Activated CD8-positive, alpha-beta memory T cell treated with anti-CD3 and anti-CD28 coated beads, Interleukin-2, amount 50 U/mL, for 24 hours (primary cell): ENCODE results near the gene TRMT11.
A peak's percentile ranks its signal among the peaks of the same experiment; 100 is the strongest.
"Not testable (repeated sequence)": the region's sequence is repeated elsewhere in the genome, so short reads cannot be mapped to it uniquely, and the experiment has no call there.

Experiments used
- DNase-seq: peaks from one replicate; pipeline ENCODE4 v3.0.0-alpha.2; 2020; ENCODE audit errors: extremely low read depth

The TRMT11 gene

DNA sequence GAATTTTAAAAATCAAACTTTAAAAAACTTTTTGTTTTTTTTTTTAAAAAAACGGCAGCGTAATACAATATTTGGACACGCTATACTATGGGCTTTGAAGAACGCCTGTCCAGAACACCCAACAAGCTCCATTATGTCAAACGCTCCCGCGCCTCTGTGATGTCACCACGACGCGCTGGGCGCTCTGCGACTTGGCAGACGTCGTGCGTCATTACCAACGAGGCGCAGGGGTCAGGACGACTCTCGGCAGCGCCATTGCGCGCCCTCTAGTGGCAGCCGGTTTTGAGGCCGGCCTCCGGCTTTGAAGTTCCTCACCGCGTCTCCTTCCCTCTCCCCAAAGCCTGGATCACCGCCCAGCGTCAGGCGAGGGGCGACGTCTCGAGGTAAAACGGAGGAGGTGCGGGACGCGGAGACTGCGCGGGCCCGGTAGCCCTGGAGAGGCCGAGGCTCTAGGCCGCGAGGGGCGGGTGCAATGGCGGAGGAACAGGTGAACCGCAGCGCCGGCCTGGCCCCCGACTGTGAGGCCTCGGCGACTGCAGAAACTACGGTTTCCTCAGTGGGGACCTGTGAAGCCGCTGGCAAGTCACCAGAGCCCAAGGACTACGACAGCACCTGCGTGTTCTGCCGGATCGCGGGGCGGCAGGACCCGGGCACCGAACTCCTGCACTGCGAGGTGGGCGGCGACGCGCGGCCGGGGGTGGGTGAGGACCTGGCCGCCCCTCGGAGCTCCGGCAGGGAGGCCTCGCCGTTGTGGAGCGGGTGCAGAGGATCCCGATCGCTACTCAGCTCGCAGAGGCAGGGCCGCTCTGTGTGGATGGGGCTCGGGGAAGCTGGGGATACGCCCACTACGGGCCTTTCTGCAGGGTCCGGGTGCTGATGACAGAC is 29.6 kb upstream of the TRMT11 start, which contains the start of gene HINT3:
Gene HINT3 (plus strand): TSS at position 265 of the 885 bp plus-strand sequence. CDS start 208 bp downstream, at position 473.
- peak; percentile 91 for DNase-seq

DNA sequence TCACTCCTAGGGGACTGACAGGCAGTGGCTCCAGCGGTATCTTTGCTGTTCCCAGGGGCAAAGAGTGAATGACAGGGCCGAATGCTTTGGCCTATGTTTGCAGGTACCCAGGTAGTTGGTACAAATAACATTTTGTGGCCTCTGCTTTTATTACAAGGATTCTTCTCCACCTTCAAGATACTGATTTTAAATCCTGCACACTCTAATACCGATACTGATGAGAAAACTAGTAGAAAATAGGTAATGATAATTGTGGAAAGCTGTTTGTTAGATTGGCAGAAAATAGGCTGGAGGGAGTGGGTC is 29.0 kb upstream of the TRMT11 start:
- DNase-seq = no peak

DNA sequence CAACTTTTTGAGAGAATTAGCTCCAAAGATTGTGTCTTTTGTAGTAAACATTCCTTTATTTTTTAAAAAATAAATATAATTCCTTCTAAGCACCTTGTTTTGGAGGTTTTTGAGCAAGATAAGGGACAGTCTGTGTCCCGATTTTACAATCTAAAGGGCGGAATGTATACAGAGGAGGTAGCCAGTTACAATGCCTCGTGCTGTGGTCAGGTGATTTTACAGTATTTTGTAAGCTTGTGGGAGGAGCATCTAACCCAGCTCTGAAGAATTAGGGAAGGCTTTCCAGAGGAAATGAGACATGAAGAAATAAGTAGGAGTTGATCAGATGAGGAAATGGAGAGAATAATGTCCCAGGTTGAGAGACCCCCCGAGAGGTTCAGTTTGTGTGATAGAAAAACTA is 28.5 kb upstream of the TRMT11 start:
- DNase-seq = no peak

DNA sequence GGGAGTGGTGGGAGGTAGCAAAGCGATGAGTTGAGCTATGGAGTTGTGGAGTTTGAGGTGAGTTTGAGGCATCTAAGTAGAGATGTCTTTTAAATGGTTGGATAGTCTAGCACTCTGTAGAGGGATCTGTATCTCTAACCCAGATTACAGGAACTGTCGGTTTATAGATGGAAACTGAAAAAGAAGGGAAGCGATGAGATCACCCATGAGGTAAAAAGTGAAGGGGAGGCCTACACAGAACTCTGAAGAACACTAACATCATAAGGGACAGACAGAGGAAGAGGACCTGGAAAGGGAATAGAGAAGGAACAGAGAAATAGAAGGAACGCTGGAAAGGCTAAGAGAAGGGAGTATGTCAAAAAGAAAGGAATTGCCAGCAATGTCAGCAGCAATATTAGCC is 27.3 kb upstream of the TRMT11 start:
- no peak for DNase-seq

DNA sequence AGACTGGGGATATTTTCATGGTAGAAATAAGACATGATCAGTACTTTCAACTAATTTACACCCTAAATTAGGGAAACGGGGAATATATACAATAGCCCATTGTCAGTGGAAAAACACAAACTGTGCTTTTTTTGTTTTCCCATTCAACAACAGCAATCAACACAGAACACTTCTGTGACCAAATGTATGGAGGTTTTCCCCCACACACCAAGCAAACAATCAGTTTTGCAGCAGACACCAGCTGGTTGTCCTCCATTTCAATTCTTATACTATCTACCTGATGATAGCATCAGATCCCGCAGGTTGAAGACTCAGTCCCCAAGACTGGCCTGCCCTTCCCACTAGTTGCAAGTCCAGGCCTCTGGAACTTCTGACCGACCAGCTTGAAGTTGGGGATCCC is 25.2 kb upstream of the TRMT11 start:
- DNase-seq = no peak

DNA sequence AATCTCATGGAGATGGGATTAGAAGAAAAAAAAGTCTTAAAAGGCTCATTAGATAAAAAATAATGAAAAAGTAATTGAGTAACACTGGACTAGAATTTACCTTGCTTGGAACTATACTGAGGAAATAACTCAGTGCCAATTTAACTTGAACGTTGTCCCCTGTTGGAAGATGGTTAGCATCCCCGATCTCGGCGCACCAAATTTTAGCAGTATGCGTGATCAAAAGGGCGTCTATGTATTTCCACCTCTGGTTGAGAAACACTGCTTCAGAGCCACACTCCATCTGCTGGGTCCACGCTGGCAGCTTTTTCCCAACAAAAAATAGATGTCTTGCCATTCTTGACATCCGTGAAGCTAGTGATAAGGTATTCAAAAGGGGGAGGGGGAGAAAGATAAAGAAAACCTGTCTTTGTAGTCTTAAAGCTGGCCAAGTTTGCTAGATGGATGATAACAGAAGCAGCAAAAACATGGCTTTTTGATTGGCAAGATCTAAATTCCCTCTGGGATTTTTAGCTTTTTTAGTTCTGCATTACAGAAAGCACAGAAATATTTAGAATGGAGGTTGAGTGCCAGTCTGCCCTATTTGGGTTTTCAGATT is 23.3 kb upstream of the TRMT11 start:
- no peak for DNase-seq

DNA sequence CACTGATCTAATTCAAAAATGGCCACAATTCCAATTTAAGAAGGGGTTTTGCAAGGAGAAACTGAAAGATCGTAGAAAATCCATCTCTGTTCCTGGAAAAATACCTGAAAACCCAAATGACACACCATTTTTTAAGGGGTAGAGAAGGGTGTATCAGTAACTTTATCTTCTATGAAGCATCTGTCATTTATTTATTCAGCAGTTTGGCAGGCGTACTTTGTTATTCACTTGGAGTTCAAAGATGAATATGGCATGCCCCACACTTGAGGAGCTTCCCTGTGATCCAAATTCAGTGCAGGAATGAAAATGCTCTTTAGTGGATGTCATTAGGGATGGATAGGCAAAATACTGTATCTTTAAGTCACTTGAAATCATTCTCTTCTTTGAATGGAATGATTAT is 22.5 kb upstream of the TRMT11 start:
- DNase-seq = no peak

DNA sequence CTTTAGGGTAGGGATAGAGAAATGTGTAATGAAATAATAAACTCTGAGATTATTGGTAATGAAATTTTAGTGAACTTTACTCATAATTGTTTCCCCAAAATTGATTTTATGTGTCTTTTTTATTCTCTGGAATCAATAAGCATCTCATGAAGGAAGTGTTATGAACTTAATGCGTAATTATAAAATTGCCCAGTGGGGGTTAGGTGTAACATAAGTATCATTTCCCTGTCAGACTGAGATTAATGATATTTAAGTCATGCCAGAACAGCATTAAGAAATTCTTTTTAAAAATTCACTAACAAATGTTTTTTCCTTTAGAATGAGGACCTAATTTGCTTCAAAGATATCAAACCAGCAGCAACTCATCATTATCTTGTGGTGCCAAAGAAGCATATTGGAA is 19.8 kb upstream of the TRMT11 start:
- no peak for DNase-seq

DNA sequence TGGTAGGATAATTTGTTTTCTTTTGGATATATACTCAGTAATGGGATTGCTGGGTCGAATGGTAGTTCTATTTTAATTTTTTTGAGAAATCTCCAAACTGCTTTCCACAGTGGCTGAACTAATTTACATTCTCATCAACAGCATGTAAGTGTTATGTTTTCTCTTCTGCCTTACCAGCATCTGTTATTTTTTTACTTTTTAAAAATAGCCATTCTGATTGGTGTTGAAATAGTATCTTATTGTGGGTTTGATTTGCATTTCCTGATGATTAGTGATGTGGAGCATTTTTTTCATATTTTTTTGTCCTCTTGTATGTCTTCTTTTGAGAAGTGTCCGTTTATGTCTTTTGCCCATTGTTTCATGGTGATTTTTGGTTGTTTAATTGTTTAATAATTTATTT is 17.8 kb upstream of the TRMT11 start:
- DNase-seq = no peak

DNA sequence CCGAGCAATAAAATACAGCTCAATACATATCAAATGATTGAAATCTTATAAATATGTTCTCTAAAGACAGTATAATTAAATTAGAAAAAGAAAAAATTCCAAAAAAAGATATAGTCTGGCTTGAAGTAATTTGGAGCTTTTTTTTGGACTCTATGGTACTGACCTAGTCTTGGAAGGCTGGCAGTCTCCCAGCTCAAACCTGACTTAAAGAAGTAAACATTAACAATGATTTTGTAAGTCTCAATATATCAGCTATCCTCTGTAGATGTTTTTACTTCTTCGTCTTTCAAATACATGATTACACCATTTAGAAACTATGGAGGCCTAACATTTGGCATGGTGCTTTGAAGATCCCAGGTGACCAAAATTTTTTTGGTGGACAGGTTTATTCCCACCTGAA is 15.6 kb upstream of the TRMT11 start:
- no peak for DNase-seq

DNA sequence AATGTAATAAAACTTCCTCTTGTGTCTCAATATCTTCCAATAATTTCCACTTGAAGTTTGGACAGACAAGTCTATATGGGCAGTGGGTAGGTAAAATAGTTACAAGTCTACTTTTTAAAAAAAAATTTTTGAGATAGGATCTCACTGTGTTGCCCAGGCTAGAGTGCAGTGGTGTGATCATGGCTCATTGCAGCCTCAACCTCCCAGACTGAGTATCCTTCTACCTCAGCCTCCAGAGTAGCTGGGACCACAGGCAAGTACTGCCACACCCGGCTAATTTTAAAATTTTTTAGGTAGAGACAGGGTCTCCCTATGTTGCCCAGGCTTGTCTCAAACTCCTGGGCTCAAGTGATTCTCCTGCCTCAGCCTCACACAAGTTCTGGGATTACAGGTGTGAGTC is 13.9 kb upstream of the TRMT11 start:
- DNase-seq = not testable (repeated sequence)

DNA sequence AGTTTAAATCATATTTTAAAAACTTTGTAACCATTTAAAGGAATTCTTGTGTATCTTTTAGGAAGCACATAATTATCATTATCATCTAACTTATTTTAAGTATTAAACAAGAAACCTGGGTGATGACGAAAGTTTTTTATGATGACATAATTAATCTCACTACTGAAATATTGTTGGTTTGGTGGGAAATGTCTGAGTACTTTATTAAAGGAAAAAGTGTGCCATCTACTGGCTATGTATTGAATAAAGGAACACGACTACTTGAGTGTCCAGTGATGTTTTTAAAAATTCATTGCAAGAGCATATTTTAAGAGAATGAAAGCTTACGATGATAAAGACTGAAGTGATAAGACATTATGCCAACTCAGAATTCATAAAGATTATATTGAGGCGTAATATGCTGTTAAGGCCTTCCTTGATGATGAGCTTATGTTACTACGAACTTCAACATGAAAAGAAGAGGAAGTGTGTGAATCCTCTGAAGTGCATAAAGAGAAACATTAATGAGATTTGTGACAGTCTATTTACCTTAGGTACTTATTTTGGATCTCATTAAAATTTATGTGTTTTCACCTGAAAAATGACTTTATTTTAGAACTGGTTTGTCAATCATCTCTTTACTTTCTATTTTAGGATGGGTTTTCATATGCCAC is 12.0 kb upstream of the TRMT11 start:
- no peak for DNase-seq

DNA sequence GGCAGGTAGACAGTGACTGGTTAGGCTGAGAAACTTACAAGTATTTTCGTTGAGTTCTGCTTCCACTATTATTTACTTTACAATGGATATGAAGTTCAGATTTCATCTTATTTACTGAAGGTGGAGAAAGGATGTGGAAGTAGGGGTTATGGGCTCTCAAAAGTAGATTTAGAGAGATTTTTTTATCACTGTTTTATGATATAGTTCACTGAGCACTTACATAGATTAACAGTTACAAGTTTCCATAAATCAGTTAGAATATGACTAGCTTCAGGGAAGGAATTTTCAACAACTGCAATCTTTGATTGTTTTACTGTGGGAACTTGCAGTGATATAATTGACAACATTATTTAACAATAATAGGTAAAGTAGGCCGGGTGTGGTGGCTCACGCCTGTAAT is 7.2 kb upstream of the TRMT11 start:
- no peak for DNase-seq

DNA sequence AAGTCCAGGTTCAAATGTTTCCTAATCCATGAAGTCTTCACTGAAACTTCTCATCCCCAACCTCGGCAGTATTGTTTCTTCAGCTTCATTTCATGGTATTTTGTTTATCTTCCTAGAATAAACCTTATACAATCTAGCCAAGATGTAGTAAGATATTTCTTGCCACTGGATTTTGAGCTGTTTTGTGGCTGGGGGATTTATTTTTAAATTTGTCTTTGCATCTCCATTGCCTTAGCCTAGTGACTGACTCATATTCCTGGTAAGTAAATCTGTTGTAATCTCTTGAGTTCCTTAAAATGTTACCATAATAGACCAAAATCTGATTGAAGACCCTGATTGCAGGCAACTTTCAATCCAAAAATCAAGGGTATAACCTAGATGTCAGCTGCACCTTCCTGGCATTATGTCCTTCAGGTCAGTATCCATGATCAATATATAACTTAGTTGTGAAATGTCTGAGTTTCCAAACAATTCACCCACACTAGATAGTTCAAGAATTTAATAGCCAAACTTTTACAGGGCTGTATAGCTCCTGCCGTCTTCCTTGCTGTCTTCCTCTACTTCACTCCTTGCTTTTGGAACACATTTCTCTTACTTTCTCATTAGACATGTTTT is 4.7 kb upstream of the TRMT11 start:
- DNase-seq = no peak

DNA sequence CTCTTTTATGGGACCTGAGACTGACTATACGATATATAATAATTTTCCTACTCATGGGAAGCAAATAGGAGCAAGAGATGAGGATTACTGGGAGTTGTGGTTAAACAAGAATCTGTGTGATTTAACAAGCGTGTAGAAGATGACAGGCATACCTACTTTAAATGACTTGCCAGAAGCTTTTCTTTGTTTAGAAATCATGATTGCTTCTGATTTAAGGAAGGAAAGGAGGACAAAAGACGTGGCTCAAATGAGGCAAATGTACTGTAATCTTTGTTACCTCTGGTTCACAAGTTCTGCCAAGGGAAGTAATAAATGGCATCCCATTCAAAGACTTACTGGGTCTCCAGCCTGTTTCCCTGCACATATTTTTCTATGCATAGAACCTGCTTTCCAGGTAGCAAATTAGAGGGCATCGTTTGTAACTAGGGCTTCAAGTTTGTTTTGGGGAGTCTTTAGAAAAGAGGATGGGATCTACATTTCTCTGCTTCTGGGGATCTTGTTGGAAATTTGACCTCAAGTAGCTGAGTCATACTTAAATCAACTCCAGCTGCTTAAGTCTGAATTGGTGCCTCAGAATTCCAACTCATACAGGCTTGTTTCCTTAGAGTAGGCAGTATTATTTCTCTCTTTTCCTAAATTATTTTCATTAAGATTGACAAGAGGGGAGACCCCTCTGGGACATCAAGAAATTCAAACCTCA is 2.9 kb upstream of the TRMT11 start:
- DNase-seq = no peak

DNA sequence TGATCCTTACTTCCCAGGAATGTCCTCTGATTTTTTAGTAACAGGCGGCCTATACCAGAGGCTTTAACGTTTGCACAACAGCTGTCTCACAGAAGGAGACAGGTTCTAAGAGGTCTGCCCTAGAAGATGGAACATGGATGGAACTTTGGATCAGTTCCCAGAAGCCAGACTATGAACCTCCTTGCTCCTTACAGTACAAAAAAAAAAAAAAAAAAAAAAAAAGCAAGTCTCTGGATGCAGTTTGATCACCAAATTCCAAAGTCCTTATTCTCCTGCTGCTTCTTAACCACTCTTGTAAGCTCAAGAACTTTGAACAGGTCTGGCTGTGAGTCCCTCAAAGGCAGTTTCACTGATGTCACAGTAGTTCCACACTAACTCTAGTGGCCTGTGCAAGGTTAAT is 2.0 kb upstream of the TRMT11 start:
- no peak for DNase-seq

DNA sequence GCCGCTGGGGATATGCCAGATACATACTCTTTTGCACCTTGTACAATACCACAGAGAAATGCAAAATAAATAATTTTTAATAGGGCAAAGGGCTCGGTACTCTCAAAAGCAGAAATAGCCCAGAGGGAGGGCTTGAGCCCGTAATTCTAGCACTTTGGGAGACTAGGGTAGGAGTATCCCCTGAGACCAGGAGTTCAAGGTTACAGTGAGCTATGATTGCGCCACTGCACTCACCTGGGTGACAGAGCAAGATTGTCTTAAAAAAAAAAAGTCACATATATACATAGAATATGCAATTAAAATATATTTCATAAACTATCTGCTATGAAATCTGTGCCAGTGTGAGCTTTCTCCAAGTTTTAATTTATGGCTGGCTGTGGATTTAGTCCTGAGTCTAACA is 818 bp upstream of the TRMT11 start:
- DNase-seq = no peak

DNA sequence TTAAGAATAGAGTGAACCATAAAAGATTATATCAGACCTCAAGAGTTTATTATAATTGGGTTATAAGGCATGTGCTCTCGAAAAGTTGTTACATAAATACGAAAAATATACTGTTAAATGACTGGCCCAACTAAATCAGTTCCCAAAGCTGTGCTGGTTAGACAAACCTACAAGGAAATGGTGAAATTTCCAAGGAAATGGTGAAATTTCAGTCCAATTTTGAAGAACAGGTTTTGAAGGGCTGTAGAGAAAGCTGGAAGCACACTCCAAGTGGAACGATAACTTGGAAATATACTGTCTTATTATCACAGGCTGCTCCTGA is 400 bp upstream of the TRMT11 start:
- DNase-seq = no peak

DNA sequence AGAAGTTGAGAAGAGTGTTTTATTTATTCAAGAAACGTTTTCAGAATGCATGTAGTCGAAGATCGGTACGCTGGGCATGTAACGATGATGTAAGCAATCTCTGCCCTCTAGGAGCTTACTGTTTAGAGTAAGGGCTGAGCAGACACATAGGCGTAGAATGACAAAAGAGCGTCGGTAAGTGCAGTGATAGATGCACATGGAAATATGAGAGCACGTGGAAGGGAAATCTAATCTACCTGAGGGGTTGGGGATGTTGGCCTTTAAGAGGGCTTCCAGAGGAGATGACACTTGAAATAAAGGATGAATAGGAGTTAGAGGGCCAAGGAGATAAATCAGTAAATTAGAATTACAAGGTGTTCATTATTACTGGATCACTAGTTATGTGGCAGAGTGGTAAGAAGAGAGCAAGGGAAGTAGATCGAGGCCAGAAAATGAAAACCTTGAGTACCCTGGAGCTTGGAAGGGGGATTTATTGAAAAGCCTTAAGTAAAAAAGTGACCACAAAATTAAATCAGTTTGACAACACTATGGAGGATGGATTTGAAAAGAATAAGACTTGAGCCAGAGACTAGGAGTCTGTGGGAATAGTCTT is 782 bp downstream of the TRMT11 start:
- no peak for DNase-seq

DNA sequence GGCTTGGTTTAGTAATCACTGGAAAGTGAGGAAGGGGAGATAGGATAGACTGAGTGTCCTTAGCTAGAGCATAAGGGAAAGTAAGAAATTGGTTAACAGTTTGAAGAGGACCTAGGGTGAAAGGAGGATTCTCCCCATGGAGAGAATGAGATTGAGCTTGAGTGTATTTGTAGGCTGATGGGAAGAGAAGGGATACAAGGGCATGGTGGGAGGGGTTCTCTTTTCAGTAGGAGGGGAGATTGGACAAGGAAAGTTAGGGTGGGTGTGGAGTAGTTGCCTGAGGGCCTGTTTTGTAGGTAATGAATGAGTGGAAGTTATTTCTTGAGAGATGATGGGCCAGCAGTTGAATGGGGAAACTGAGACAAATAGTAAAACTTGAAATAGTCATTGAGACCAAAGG is 1.9 kb downstream of the TRMT11 start:
- no peak for DNase-seq

DNA sequence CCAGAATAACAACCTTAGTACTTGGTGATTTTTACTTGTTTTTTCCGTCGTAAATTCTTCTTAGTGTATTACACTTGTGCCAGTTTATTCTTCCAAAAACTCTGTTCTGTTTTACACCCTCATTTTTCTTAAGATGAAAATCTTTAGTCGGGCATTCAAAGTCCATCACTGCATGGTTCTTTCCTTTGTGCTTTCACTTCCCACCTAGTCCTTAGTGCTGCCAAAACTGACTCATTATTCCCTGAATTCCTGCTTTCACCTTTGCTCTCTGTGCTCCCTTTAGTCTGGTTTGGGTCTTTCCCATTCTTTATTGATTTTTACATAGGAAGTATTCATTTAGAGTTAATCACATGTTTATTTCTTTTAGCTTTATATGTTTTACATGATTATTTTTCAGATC is 3.3 kb downstream of the TRMT11 start:
- no peak for DNase-seq

DNA sequence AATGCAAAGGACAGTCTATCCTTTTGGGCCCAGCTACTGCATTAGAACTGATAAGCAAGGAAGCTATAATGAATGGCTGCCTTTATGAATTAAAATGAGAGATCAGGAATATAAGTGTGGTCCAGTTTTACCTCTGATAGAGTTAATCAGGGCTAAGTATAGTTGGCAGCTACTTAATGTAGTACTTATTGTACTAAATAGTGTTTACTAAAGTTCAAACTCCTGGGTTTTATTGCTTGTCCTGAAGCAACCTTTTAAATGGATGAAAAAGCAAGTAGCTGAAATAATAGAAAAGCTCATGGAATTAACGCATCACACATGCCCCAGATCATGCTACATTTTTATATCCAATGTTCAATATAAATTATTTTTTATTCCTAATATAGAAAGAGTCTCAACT is 5.3 kb downstream of the TRMT11 start:
- DNase-seq = no peak
